Endothelial cell of umbilical vein (primary cell): ENCODE data around the gene SLC44A3.

ENCODE experiments used
- EZH2 ChIP-seq: IDR thresholded peaks from 2 replicates; pipeline ENCODE4 v1.6.1; 2012; ENCODE audit warnings: borderline replicate concordance, low read depth, mild to moderate bottlenecking, moderate library complexity, low read length, inconsistent platforms; ENCODE audit not compliant: severe bottlenecking
- GATA2 ChIP-seq: IDR thresholded peaks from 2 replicates; pipeline ENCODE4 v1.7.0; 2011; ENCODE audit warnings: low read depth, mild to moderate bottlenecking, moderate library complexity, mixed read lengths, low read length; ENCODE audit not compliant: insufficient read length, insufficient read depth
- POLR2A ChIP-seq: IDR thresholded peaks from 2 replicates; pipeline ENCODE4 v1.6.1; 2012; ENCODE audit warnings: low read depth, mild to moderate bottlenecking, control low read depth, low read length
- POLR2AphosphoS5 ChIP-seq: IDR thresholded peaks from 2 replicates; pipeline ENCODE4 v1.6.1; 2012; ENCODE audit warnings: low read depth, mild to moderate bottlenecking, control low read depth, low read length, moderate library complexity; ENCODE audit not compliant: insufficient read depth
- TF ChIP-seq, protein P1 (sequence below), 2 donors: IDR thresholded peaks; 1 replicate in 1 of 2; 2 replicates in 1 of 2; pipeline ENCODE4 v1.5.1; 2011; ENCODE audit warnings: low read length in 2 of 2, mild to moderate bottlenecking in 2 of 2, moderate library complexity in 2 of 2, control low read depth in 1 of 2, inconsistent platforms in 1 of 2, low read depth in 1 of 2; ENCODE audit not compliant: insufficient read depth in 1 of 2; ENCODE audit errors: extremely low read depth in 1 of 2

DNA sequence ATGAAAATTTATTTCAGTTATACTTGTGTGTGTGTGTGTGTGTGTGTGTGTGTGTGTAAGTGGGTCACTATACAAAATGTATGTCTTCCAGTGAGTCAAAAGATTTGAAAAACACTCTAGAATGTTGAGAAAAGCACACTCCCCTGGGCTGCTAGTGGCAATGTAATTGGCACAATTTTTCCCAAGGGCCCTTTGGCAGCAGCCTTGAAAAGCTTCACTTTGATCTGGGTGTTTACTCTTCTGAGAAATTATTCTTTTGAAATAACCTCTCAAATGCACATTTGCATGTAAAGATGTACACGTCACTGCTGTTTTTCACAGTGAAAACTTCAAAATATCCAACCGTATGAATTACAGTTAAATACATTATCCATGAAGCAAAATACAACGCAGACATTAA, 22.1 kb upstream of the SLC44A3 start:
- TF ChIP-seq, protein P1, sequence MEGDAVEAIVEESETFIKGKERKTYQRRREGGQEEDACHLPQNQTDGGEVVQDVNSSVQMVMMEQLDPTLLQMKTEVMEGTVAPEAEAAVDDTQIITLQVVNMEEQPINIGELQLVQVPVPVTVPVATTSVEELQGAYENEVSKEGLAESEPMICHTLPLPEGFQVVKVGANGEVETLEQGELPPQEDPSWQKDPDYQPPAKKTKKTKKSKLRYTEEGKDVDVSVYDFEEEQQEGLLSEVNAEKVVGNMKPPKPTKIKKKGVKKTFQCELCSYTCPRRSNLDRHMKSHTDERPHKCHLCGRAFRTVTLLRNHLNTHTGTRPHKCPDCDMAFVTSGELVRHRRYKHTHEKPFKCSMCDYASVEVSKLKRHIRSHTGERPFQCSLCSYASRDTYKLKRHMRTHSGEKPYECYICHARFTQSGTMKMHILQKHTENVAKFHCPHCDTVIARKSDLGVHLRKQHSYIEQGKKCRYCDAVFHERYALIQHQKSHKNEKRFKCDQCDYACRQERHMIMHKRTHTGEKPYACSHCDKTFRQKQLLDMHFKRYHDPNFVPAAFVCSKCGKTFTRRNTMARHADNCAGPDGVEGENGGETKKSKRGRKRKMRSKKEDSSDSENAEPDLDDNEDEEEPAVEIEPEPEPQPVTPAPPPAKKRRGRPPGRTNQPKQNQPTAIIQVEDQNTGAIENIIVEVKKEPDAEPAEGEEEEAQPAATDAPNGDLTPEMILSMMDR (IDR thresholded peaks at IDR 0.05; ENCODE audit: extremely low read depth in 1 of 2, insufficient read depth in 1 of 2, low read depth in 1 of 2, low read length in 2 of 2): no peak
- TF ChIP-seq POLR2A (no peak), POLR2AphosphoS5 (no peak), EZH2 (no peak), GATA2 (no peak)
